Measurements from ENCODE around the gene ADGRV1.

ADGRV1 gene

GRCh38 chr5:90558344-90559192 lies at the start of gene ADGRV1 (continued):
- TF ChIP-seq, protein P1, sequence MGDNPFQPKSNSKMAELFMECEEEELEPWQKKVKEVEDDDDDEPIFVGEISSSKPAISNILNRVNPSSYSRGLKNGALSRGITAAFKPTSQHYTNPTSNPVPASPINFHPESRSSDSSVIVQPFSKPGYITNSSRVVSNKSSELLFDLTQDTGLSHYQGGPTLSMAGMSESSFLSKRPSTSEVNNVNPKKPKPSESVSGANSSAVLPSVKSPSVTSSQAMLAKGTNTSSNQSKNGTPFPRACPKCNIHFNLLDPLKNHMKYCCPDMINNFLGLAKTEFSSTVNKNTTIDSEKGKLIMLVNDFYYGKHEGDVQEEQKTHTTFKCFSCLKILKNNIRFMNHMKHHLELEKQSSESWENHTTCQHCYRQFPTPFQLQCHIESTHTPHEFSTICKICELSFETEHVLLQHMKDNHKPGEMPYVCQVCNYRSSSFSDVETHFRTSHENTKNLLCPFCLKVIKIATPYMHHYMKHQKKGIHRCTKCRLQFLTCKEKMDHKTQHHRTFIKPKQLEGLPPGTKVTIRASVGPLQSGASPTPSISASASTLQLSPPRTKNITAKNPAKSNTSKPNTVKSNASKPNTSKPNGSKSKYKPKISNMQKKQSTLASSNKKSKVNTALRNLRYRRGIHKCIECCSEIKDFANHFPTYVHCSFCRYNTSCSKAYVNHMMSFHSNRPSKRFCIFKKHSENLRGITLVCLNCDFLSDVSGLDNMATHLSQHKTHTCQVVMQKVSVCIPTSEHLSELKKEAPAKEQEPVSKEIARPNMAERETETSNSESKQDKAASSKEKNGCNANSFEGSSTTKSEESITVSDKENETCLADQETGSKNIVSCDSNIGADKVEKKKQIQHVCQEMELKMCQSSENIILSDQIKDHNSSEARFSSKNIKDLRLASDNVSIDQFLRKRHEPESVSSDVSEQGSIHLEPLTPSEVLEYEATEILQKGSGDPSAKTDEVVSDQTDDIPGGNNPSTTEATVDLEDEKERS (tag by site-specific recombination; IDR thresholded peaks at IDR 0.05), result no peak
- peak; percentile 82; the same call in 1 of the 2 replicates for TF ChIP-seq ZNF394 (tag by site-specific recombination; IDR thresholded peaks at IDR 0.05; ENCODE audit: borderline replicate concordance)
- no peak for TF ChIP-seq HOXD13 (CRISPR knock-in tag; IDR thresholded peaks at IDR 0.05; ENCODE audit: borderline replicate concordance)
- TF ChIP-seq, protein P2, sequence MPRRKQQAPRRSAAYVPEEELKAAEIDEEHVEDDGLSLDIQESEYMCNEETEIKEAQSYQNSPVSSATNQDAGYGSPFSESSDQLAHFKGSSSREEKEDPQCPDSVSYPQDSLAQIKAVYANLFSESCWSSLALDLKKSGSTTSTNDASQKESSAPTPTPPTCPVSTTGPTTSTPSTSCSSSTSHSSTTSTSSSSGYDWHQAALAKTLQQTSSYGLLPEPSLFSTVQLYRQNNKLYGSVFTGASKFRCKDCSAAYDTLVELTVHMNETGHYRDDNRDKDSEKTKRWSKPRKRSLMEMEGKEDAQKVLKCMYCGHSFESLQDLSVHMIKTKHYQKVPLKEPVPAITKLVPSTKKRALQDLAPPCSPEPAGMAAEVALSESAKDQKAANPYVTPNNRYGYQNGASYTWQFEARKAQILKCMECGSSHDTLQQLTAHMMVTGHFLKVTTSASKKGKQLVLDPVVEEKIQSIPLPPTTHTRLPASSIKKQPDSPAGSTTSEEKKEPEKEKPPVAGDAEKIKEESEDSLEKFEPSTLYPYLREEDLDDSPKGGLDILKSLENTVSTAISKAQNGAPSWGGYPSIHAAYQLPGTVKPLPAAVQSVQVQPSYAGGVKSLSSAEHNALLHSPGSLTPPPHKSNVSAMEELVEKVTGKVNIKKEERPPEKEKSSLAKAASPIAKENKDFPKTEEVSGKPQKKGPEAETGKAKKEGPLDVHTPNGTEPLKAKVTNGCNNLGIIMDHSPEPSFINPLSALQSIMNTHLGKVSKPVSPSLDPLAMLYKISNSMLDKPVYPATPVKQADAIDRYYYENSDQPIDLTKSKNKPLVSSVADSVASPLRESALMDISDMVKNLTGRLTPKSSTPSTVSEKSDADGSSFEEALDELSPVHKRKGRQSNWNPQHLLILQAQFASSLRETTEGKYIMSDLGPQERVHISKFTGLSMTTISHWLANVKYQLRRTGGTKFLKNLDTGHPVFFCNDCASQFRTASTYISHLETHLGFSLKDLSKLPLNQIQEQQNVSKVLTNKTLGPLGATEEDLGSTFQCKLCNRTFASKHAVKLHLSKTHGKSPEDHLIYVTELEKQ (tag by site-specific recombination; IDR thresholded peaks at IDR 0.05; ENCODE audit: borderline replicate concordance), result no peak
- TF ChIP-seq, protein P3, sequence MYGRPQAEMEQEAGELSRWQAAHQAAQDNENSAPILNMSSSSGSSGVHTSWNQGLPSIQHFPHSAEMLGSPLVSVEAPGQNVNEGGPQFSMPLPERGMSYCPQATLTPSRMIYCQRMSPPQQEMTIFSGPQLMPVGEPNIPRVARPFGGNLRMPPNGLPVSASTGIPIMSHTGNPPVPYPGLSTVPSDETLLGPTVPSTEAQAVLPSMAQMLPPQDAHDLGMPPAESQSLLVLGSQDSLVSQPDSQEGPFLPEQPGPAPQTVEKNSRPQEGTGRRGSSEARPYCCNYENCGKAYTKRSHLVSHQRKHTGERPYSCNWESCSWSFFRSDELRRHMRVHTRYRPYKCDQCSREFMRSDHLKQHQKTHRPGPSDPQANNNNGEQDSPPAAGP (tag by site-specific recombination; IDR thresholded peaks at IDR 0.05), result peak; percentile 97
- TF ChIP-seq ZNF768 (tag by site-specific recombination; IDR thresholded peaks at IDR 0.05), result no peak
- peak; percentile 49; the same call in 1 of the 2 replicates for TF ChIP-seq ZNF549 (tag by site-specific recombination; IDR thresholded peaks at IDR 0.05)
- TF ChIP-seq FEZF1 (tag by site-specific recombination; IDR thresholded peaks at IDR 0.05), result no peak; the same call in 1 of the 2 replicates
- TF ChIP-seq, protein P4, sequence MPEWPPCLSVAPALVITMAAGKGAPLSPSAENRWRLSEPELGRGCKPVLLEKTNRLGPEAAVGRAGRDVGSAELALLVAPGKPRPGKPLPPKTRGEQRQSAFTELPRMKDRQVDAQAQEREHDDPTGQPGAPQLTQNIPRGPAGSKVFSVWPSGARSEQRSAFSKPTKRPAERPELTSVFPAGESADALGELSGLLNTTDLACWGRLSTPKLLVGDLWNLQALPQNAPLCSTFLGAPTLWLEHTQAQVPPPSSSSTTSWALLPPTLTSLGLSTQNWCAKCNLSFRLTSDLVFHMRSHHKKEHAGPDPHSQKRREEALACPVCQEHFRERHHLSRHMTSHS (tag by site-specific recombination; IDR thresholded peaks at IDR 0.05), result no peak
- TF ChIP-seq ZNF423 (tag by site-specific recombination; IDR thresholded peaks at IDR 0.05), result no peak
- TF ChIP-seq ZNF140 (tag by site-specific recombination; IDR thresholded peaks at IDR 0.05), result no peak
- peak; percentile 79 for TF ChIP-seq ZNF639 (tag by site-specific recombination; IDR thresholded peaks at IDR 0.05)
- no peak for TF ChIP-seq ELK4 (IDR thresholded peaks at IDR 0.05; ENCODE audit: borderline replicate concordance, low read depth, low read length)
- no peak for TF ChIP-seq ZNF510 (tag by site-specific recombination; IDR thresholded peaks at IDR 0.05; ENCODE audit: insufficient replicate concordance)
- TF ChIP-seq, protein P5, sequence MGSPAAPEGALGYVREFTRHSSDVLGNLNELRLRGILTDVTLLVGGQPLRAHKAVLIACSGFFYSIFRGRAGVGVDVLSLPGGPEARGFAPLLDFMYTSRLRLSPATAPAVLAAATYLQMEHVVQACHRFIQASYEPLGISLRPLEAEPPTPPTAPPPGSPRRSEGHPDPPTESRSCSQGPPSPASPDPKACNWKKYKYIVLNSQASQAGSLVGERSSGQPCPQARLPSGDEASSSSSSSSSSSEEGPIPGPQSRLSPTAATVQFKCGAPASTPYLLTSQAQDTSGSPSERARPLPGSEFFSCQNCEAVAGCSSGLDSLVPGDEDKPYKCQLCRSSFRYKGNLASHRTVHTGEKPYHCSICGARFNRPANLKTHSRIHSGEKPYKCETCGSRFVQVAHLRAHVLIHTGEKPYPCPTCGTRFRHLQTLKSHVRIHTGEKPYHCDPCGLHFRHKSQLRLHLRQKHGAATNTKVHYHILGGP (tag by site-specific recombination; IDR thresholded peaks at IDR 0.05), result no peak
- peak; percentile 90 for TF ChIP-seq ZNF398 (tag by site-specific recombination; IDR thresholded peaks at IDR 0.05)
- no peak for TF ChIP-seq HOXC10 (CRISPR knock-in tag; IDR thresholded peaks at IDR 0.05)
- TF ChIP-seq, protein P6, sequence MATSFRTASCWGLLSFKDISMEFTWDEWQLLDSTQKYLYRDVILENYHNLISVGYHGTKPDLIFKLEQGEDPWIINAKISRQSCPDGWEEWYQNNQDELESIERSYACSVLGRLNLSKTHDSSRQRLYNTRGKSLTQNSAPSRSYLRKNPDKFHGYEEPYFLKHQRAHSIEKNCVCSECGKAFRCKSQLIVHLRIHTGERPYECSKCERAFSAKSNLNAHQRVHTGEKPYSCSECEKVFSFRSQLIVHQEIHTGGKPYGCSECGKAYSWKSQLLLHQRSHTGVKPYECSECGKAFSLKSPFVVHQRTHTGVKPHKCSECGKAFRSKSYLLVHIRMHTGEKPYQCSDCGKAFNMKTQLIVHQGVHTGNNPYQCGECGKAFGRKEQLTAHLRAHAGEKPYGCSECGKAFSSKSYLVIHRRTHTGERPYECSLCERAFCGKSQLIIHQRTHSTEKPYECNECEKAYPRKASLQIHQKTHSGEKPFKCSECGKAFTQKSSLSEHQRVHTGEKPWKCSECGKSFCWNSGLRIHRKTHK (tag by site-specific recombination; IDR thresholded peaks at IDR 0.05), result no peak
- no peak for TF ChIP-seq ZNF473 (tag by site-specific recombination; IDR thresholded peaks at IDR 0.05)
- TF ChIP-seq ZFP41 (tag by site-specific recombination; IDR thresholded peaks at IDR 0.05; ENCODE audit: borderline replicate concordance), result no peak
- no peak for TF ChIP-seq ZNF544 (tag by site-specific recombination; IDR thresholded peaks at IDR 0.05)
